HL-60 (cell line): ENCODE results near the gene APLP2.

Source experiments
- CTCF ChIP-seq: IDR thresholded peaks from one replicate; pipeline ENCODE4 v1.5.1; 2011; ENCODE audit warnings: low read length, control low read depth, inconsistent platforms; ENCODE audit not compliant: insufficient read depth
- GABPA ChIP-seq: IDR thresholded peaks from 2 replicates; pipeline ENCODE4 v1.6.1; 2012; ENCODE audit warnings: low read depth
- POLR2AphosphoS5 ChIP-seq: IDR thresholded peaks from 2 replicates; pipeline ENCODE4 v1.6.1; 2012; ENCODE audit warnings: low read depth
- REST ChIP-seq: IDR thresholded peaks from 2 replicates; pipeline ENCODE4 v1.6.1; 2012; ENCODE audit warnings: low read depth; ENCODE audit not compliant: insufficient replicate concordance
- SPI1 ChIP-seq: IDR thresholded peaks from 2 replicates; pipeline ENCODE4 v1.6.1; 2012; ENCODE audit warnings: low read depth, mild to moderate bottlenecking, borderline replicate concordance

GRCh38 chr11:130088217-130088616 is 18.5 kb downstream of the APLP2 start:
- TF ChIP-seq CTCF (no peak), POLR2AphosphoS5 (no peak), REST (no peak), GABPA (no peak), SPI1 (no peak)
